IPS-18c (cell line): ENCODE results near the gene TNNI3.
"Not testable (repeated sequence)": the region's sequence is repeated elsewhere in the genome, so short reads cannot be mapped to it uniquely, and the experiment has no call there.

ENCODE experiments used
- H3K4me3 ChIP-seq: 2 replicates; pipeline ENCODE4 v1.7.0; 2013; ENCODE audit warnings: low read depth, mild to moderate bottlenecking, low read length, moderate library complexity; ENCODE audit not compliant: insufficient read depth
- H3K9me3 ChIP-seq: one replicate; pipeline ENCODE4 v1.6.1; 2013; ENCODE audit warnings: mild to moderate bottlenecking, low read length, moderate library complexity; ENCODE audit not compliant: control insufficient read depth, insufficient read depth

Gene TNNI3

GRCh38 chr19:55107252-55107651, 50.3 kb downstream of the TNNI3 start:
- not testable (repeated sequence) for H3K4me3 ChIP-seq, H3K9me3 ChIP-seq

GRCh38 chr19:55106591-55106990, 50.9 kb downstream of the TNNI3 start:
- Histone ChIP-seq H3K4me3 (no peak overlapping the region), H3K9me3 (no peaks in the 10 kb centered on the region)

GRCh38 chr19:55105237-55105636, 52.3 kb downstream of the TNNI3 start:
- no peaks in the 10 kb centered on the region for H3K9me3 ChIP-seq
- H3K4me3 ChIP-seq, result no peak overlapping the region

- H3K9me3 ChIP-seq, result no peaks in the 10 kb centered on the region
- no peak overlapping the region for H3K4me3 ChIP-seq
These were observed 54.3 kb downstream of the TNNI3 start for GRCh38 chr19:55103190-55103589.
